ENCODE measurements around the gene LRP1.

Gene LRP1

DNA sequence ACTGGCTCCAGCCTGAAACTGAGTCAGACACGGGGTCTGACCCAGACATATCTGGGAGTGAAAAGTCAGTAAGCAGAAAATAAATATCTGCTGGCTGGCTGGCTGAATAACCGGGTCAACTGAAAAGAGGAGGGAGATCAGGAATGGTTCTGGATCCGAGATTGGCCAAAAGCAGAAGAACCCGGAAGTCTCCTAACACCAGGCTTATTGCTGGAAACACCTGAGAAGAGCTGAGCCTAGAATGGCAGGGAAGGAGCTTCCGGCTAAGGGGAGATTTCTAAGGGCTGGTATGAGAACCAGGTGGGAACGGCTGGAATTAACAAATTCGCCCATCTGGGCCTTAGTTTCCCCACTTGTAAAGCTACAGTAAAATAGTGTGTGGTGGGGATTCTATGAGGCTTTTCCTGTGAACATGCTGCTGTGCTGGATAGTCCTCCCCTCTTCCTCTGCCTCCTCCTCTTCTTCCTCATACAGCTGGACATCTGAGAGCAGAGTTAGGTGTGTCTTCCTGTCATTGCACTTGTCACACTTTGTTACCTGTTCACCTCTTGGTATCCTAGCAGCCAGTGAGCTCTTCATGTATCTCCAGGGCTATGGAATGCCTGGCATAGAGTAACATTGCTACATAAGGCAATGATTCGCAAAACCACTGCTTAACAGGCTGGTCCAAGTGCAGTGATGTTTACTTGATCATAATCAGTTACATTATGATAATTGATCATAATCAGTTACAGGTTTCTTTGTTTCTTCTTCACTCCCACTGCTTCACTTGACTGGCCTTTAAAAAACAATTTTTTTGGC is 99.2 kb downstream of the LRP1 start:
- DNase-seq = no peak

DNA sequence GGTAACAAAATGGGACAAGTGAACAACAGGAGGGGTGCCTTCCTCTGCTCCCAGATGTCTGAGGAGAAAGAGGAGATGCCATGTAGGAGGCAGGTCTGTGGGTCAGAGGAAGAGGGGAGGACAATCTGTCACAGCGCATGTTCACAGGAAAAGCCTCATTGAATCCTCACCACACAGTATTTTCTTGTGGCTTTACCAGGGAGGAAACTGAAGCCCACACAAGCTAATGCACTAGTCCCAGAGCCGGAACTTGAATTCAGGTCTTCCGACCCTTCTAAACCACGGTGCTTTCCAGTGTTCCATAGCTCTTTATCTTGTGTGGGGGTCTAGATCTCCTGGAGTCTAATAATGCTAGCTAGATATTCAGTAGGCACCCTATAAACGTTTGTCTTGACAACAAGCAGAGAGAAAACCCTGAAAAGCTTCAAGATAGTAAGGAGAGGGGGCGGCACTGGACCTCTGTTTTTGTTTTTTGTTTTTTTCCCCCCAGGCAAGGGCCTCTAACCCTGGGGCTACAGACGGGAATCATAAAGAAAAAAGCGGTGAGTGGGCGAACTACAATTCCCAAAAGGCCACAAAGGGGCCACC is 100.9 kb downstream of the LRP1 start:
- DNase-seq = no peak

DNA sequence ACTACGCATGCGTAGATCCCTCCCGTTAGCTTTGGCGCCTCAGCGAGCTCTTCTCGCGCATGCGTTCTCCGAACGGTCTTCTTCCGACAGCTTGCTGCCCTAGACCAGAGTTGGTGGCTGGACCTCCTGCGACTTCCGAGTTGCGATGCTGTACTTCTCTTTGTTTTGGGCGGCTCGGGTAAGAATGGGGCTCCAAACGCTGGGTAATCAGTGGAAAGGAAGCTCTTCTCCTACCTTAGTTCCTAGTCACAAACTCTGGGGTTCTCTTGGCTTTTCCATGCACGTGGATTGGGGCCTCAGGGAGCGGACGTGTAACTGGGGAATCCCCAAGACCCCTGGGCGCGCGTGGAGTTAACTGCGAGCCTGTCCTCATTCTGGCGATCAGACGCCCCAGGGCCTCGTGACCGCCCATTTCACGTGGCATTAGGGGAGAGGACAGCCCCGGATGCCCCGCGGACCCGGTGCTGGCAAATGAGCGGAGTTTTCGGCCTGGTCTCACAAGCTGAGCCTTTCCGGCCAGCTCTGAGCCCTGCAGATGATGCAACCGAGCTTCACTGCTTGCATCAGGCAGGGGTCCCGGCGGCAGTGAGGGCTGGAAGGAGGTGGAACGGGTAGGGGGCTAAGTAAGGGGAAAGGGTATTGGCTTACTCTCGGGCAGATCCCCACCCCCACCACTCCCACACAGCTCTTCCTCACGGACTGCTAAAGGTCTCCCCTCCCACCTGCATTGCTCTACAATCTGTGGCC is 101.5 kb downstream of the LRP1 start, which contains the start of gene SHMT2:
SHMT2 (plus strand) TSS at position 78 of the 747 bp plus-strand sequence; CDS start at position 146, 68 bp downstream.
- DNase-seq = peak; percentile 95

DNA sequence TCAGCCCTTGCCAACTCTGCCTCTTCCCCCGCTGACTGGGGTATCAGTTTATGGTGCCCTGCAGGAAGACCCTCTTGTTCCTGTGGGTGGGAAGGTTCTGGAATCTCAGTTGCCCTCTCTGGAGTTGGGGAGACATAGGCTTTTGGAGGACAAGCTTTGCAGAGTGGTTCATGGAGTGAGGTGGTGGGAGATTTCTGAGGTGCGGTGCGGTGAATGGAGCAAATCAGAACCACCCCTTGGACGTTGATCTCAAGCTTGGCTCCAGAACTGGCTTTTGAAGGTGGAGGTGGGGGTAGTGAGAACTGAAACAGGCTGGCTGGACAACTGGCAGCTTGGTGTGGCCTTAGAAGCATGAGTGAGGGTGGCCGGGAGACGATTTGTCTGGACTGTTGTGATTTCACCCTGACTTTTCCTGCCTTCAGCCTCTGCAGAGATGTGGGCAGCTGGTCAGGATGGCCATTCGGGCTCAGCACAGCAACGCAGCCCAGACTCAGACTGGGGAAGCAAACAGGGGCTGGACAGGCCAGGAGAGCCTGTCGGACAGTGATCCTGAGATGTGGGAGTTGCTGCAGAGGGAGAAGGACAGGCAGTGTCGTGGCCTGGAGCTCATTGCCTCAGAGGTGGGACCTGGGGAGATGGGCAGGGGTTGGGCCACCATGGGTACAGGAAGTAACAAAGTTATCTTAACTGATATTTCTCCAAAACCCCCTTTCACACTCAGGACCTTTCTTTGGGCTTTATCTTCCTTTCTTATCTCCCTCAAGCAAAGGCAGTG is 102.3 kb downstream of the LRP1 start:
- no peak for DNase-seq

DNA sequence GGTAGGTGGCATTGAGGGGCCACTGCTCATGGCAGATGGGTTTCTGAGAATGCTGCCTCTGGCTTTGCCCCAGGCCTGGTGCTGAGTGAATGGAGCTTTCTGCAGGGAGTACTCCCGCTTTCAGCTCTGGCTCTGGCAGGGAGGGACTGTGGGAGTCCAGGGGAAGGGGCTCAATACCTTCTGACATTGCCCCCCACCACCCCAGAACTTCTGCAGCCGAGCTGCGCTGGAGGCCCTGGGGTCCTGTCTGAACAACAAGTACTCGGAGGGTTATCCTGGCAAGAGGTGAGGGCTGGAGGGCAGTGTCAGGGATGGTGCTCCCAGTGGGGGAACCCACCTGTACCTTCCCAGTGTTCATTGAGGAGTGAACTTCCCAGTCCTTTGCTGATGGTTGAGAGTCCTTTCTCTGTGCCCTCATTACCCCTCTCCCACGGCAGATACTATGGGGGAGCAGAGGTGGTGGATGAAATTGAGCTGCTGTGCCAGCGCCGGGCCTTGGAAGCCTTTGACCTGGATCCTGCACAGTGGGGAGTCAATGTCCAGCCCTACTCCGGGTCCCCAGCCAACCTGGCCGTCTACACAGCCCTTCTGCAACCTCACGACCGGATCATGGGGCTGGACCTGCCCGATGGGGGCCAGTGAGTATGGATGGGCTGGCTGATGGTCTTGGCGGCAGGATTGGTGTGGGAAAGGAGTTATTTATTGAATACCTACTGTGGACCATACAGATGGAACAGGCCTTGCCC is 103.2 kb downstream of the LRP1 start:
- DNase-seq = no peak

DNA sequence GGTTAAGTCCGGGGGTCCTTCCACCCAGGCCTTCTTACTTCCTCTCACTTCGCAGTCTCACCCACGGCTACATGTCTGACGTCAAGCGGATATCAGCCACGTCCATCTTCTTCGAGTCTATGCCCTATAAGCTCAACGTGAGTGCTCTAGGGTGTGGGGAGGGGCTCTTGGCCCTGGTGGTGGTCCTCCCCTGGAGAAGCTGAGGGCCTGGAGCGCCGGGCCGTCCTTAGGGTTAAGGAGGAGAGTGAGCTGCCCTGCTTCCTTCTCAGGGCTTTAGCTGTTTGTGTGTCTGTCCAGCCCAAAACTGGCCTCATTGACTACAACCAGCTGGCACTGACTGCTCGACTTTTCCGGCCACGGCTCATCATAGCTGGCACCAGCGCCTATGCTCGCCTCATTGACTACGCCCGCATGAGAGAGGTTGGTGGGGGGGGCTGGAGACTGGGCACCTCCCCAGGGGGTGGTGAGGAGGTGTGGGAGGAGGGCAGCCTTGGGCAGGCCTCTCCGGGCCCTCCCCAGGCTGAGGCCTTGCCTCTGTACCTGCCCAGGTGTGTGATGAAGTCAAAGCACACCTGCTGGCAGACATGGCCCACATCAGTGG is 104.0 kb downstream of the LRP1 start:
- no peak for DNase-seq

DNA sequence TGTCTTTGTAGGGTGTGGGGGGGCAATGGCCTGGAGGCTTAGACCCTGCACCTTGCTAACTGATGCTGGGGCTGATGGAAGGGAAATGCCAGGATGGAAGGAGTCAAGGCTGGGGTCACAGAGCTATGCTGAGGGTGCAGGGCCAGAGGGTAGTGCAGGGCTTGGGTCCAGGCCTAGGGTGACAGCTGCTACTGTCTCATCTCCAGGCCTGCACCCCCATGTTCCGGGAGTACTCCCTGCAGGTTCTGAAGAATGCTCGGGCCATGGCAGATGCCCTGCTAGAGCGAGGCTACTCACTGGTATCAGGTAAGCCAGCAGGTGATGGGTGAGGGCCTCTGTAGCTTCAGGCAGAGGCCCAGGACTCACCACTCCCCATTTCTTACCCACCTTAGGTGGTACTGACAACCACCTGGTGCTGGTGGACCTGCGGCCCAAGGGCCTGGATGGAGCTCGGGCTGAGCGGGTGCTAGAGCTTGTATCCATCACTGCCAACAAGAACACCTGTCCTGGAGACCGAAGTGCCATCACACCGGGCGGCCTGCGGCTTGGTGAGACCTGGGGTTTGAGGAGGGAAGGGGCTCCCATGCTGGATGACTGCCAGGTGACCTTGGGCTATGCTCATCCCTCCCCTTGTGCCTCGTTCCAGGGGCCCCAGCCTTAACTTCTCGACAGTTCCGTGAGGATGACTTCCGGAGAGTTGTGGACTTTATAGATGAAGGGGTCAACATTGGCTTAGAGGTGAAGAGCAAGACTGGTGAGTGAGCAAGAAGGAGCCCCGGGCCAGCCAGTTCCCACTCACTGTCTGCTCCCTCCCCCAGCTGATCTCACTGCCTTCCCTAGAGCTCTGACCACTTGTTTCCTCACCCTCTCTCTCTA is 105.3 kb downstream of the LRP1 start:
- DNase-seq = no peak

DNA sequence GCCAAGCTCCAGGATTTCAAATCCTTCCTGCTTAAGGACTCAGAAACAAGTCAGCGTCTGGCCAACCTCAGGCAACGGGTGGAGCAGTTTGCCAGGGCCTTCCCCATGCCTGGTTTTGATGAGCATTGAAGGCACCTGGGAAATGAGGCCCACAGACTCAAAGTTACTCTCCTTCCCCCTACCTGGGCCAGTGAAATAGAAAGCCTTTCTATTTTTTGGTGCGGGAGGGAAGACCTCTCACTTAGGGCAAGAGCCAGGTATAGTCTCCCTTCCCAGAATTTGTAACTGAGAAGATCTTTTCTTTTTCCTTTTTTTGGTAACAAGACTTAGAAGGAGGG is 105.9 kb downstream of the LRP1 start:
- DNase-seq = no peak

DNA sequence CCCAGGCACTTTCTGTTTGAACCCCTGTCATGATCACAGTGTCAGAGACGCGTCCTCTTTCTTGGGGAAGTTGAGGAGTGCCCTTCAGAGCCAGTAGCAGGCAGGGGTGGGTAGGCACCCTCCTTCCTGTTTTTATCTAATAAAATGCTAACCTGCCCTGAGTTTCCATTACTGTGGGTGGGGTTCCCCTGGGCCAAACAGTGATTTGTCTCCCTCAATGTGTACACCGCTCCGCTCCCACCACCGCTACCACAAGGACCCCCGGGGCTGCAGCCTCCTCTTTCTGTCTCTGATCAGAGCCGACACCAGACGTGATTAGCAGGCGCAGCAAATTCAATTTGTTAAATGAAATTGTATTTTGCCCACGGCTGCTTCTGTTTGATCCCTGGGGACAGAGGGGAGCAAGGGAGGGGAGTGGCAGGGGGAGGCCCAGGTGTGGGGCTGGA is 106.3 kb downstream of the LRP1 start:
- DNase-seq = peak; percentile 22

DNA sequence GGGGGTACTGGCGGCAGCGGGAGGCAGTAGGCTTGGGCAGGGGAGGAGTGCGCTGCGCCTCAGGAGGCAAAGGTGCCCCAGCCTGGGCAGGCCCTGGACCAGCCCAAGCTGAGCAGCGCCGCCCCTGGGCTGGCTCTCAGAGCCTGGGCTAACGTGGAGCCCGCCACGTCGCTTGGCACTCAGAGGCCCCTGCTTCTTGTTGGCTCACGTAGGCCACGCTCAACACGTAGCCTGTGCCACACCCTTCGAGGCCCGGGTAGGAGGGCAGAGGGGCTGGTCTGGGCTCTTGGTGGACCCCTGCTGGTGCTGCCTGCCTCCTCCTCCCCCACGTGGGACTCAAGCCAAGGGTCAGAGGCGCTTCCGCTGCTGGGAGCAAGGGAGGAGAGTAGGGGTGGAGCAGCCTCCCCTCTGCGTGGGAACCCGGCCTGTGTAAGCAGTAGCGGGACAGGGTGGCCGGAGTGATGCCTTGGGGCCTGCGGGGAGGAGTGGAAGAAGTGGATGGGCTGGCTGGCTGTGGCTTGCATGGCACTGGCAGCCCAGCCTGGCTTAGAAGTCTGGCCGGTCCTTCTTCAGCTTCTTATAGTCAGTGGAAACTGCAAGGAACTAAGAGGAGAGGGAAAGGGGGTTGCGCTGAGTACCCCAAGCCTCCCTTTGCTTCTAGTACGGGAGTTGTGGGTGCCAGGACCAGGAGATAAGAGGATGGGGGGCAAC is 106.9 kb downstream of the LRP1 start:
- DNase-seq = peak; percentile 24

DNA sequence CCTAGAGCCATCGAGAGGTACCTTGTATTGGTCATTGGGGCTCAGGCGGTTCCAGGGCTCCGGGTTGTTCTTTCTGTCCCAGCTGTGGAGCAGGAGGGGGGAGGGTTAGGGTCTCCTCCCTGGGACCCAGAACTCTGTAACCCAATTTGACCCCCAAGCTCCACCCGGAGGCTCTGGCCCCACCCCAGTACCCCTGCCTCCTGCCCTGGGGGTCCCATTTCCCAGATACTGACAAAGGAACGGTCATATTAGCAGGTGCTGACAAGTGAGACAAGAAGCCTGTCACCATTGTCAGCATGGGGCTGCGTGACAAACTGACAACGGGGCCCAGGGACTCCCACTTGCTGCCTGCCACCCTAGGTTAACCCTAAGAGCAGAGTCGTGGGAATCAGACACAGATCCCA is 107.4 kb downstream of the LRP1 start:
- no peak for DNase-seq

DNA sequence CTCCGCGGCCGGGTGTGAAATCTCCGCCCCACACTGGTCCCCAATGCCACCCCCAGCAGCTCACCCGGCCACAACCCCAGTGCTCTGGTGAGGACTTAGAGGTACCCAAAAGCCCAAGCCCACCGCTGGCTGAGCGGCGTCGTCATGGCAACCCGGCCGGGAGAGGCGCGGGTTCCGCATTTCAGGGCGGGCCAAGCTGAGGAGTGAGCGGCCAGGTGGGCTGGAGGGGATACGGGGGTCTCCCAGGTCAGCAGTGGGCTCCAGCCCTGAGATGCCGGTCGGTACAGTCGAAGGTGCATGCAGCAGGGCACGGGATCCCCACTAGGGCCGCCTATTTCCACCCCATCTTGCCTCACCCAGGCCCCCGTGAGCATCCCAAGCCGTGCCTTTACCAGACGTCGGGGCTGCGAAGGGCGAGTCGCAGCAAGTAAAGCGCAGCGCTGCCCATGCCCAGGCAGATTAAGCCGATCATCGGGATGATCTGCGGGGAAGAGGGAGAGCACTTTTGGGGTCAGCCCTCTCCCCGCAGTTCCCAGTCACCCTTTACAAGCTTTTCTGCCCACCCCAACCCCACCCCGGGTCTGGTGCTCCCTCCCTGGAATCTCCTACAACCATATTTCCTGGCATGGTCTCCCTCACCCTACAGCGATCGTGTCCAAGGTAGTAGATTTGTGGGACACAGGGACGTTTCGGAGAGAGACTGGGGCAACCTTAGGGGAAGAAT is 108.1 kb downstream of the LRP1 start:
- peak; percentile 53 for DNase-seq

DNA sequence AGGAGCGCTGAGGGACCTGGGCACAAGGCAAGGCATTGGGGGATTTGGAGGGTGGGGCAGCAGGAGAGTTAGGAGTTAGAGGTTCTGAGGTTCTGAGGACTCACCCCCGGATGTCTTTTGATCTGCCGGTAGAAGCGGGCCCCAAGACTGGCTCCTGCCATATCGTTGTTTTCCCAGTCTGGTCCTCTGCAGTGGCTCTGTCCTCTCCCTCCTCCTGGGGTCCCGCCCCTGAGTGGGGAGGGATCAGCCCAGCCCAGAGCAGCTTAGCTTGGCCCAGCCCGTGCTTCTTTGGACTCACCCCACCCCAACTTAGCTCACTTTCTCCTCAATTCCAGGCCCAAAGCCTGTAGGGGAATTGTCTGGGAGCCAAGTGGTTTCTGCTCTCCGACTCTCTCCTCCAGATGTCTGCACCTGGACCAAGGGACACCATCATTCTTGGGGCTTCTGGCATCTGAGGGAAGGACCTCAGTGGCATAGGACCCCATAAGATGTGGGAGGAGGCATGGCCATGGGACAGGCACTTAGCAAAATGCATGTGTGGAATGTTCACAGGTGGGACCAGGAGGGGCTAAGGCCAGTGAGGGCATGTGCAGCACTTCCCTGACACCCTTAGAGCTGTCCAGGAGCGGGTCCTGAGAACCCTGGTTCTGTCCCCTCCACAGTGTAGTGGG is 108.8 kb downstream of the LRP1 start:
- no peak for DNase-seq

DNA sequence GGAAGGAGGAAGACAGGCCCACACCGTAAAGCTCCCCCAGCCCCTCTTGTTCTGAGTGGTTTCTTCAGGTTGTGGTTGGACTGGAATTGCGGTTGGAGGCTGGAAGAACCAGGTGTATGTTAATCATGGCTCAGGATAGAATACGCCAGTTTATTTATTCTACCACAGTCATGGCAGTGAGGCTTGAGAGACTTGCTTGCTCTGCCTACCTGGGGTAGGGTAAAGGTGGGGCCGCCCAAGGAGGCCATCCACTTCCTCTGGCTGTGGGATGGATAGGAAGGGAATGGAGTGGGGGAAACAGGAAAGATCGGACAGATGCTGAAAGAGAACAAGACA is 109.3 kb downstream of the LRP1 start:
- DNase-seq = no peak

DNA sequence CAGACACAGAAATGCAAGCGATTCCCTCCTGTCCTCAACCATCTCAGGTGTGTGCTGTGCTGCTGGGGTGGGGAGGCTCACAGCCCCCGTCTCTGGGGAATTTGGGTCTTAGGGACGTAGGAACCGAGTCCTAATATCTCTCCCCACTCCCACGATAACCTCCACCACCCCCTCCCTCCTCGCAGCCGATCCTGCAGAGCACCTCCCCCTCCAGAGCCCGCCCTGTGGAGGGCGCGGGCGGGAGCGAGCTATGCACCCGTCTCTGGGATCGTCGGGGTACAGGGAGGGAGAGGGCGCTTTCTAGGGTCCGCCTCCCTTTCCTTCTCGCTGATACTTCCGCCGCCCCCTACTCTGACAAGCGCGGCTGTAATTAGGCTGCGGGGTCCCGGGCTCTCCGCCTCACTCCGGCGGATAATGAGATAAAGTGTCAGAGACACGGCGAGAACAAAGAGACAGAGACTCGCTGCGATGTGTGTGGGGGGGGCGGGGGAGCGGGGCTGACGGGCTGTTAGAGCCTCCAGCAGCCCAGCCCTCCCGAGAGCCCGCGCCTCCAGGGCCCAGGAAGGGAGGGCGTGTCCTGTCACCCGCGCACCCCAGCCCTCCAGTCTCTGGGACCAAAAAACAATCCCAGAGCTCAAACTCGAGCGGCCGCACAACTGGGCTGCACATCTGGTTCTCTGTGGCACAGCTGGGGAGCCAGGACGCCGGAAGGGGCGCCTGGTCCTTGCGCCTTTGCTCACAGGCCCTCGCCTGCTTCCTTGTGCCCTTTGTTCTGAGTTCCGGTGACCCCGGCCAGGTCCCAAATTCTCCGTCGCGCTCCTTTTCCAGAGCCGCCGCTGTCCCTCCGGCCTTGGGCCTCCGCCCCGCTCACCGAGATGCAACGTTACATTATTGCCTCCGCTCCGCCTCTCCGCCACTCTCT is 109.9 kb downstream of the LRP1 start:
- DNase-seq = peak; percentile 56

DNA sequence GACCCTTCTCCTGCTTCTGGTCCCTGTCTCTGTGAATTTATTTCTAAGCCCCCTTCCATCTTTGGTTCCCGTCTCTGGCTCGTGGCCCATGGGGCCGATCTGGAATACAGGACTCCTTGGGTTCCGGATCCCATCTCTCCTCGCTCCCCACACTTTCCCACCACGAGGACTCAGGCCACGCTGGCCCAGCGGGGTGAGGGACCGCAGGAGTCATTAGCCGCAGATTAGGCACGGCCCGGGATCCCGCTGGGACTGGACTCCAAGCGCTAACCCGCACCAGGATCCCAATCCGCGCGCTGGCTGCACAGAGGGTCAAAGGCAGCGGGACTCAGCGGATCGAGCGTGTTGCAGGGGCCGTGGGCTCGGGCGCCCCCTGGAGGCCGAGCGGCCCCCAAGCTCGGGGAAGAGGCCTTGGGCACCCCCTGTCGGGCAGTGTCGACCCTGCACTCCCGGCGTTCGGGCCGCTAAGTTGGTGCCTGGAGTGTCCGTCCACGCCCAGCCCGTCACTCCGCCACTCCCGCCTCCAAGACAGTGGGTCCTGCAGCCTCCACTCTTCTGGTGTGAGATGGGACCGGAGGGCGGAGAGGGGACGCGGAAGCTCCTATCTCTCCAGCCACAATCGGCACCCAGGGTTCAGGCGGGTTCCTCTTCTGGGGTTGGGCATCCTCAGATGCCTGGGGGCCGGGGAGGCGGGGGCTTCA is 110.7 kb downstream of the LRP1 start:
- DNase-seq = peak; percentile 95

DNA sequence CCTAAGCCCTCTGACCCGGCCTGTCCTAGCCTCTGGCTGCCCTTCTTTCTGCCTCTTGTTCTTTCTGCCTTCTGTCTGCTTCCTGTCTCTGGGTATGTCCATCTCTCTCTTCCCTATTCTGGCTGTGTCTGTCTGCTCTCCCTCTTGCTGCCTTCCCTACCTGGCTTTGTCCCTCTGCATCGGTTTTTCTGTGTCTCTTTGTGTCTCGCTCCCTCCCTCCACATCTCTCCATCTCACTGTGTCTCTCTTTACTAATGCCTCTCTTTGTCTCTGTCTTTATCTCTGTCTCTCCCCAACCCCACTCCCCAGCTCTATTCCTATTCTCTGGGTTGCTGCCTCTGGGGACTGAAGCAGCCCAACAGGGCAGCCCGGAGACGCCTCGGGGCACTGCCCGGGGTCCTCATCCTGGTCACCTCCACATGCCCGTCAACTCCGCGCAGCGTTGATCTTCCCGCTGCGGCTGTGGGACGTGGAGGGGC is 111.3 kb downstream of the LRP1 start:
- DNase-seq = no peak

Measured in stimulated activated CD8-positive, alpha-beta memory T cell treated with anti-CD3 and anti-CD28 coated beads, Interleukin-4, amount 100 ng/mL, for 48 hours (primary cell).